Neuron (in vitro differentiated cells): ENCODE data around the gene SIX2.
"Not testable (repeated sequence)": the region's sequence is repeated elsewhere in the genome, so short reads cannot be mapped to it uniquely, and the experiment has no call there.

Source experiments
- H2AFZ ChIP-seq: one replicate; pipeline ENCODE4 v1.6.1; 2013; ENCODE audit warnings: low read depth, mild to moderate bottlenecking, inconsistent platforms, low read length, moderate library complexity
- H3K27me3 ChIP-seq: one replicate; pipeline ENCODE4 v1.6.1; 2013; ENCODE audit warnings: low read length; ENCODE audit not compliant: insufficient read depth
- H3K36me3 ChIP-seq: one replicate; pipeline ENCODE4 v1.6.1; 2013; ENCODE audit warnings: low read length; ENCODE audit not compliant: insufficient read depth
- H3K4me1 ChIP-seq: one replicate; pipeline ENCODE4 v1.6.1; 2013; ENCODE audit warnings: low read length; ENCODE audit not compliant: insufficient read depth
- H3K4me3 ChIP-seq: 2 replicates; pipeline ENCODE4 v1.5.1; 2013; ENCODE audit warnings: mild to moderate bottlenecking, low read length, moderate library complexity
- H3K9me3 ChIP-seq: one replicate; pipeline ENCODE4 v1.6.1; 2013; ENCODE audit warnings: low read length

SIX2 gene

DNA sequence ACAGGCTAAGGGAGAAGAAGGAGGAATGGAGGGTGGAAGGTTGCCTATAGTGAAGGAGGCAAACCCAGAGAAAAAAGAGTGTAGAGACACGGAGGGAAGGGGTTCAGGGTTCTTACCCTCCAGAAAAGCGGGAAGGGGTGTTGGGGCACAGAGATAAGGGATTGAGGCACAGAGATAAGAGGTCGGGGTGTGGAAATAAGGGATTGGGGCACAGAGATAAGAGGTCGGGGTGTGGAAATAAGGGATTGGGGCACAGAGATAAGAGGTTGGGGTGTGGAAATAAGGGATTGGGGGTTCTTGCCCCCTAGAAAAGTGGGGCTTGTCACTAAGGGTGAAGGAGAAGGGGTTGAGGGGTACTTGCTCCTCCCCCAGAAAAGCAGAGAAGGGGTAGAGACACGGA, 29.6 kb upstream of the SIX2 start:
- not testable (repeated sequence) for H3K4me1 ChIP-seq, H2AFZ ChIP-seq, H3K36me3 ChIP-seq, H3K4me3 ChIP-seq, H3K9me3 ChIP-seq, H3K27me3 ChIP-seq

DNA sequence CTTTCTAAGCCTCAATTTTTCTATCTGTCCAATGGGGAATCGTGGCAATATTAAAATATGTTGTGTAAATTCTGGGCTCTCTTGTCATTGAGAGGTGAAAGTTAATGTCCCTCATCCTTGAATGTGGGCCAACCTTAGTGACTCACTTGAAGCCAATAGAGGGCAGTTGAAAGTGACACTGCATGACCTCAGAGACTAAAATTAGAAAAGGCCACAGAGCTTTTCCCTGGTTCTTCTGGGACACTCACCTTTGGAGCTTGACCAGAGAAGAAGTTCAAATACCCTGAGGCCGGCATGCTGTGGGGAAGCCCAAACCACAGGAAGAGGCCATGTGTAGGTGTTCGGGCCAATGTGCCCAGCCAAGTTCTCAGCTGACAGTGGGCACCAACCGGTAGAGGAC, 24.1 kb upstream of the SIX2 start:
- Histone ChIP-seq H3K4me1 (no peaks in the 10 kb centered on the region), H3K36me3 (no peaks in the 10 kb centered on the region), H2AFZ (no peak overlapping the region)

GRCh38 chr2:45031028-45031427, 21.8 kb upstream of the SIX2 start:
- H3K27me3 ChIP-seq = peaks cover 8% of the 10 kb centered on the region
- no peaks in the 10 kb centered on the region for H3K36me3 ChIP-seq
- H3K4me3 ChIP-seq = no peak overlapping the region
- no peak overlapping the region for H2AFZ ChIP-seq
- no peaks in the 10 kb centered on the region for H3K9me3 ChIP-seq
- H3K4me1 ChIP-seq = no peaks in the 10 kb centered on the region

More for the DNA sequence above, 24.1 kb upstream of the SIX2 start:
- Histone ChIP-seq H3K9me3 (no peaks in the 10 kb centered on the region), H3K4me3 (no peak overlapping the region), H3K27me3 (peaks cover 8% of the 10 kb centered on the region)

DNA sequence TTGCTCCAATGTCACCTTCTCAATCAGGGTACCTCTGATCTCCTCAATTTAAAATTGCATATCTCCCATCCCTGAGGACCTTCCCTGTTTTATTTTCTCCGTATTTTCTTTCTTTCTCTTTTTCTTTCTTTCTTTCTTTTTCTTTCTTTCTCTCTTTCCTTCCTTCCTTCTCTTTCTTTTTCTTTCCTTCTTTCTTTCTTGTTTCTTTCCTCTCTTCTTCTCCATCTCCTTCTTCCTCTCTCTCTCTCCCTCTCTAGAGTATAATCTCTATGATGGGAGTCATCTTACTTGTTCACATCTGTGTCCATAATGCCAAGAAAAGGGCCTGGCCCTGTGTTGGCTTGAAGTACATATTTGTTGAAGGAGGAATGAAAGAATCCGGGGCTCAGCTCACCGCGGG, 21.3 kb upstream of the SIX2 start:
- Histone ChIP-seq H3K4me3 (no peak overlapping the region), H3K9me3 (no peaks in the 10 kb centered on the region), H3K36me3 (no peaks in the 10 kb centered on the region), H3K27me3 (peaks cover 8% of the 10 kb centered on the region), H2AFZ (no peak overlapping the region), H3K4me1 (no peaks in the 10 kb centered on the region)

- Histone ChIP-seq H3K36me3 (no peaks in the 10 kb centered on the region), H3K4me1 (no peaks in the 10 kb centered on the region), H3K27me3 (peaks cover 8% of the 10 kb centered on the region), H3K9me3 (no peaks in the 10 kb centered on the region), H2AFZ (no peak overlapping the region), H3K4me3 (no peak overlapping the region)
Measured at GRCh38 chr2:45029215-45029614, 20.0 kb upstream of the SIX2 start.

DNA sequence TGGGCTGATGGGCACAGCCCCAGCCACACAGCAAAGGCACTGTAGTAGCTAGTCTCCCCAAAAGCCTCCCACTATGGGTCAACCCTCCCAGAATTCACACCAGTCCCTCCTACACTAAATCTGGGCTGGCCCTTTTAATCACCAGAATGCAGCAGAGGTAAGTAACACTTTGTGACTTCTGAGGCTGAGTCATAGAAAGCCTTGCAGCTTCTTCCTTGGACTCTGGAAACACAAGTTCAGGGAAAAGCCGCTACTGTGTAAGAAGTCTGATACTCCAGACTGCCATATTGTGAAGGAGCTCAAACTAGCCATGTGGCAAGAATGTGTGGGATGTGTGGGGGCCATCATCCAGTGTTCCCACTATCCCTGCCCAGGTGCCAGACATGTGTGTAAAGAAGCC, 19.0 kb upstream of the SIX2 start:
- Histone ChIP-seq H3K36me3 (no peaks in the 10 kb centered on the region), H3K9me3 (no peaks in the 10 kb centered on the region), H2AFZ (no peak overlapping the region), H3K27me3 (peaks cover 10% of the 10 kb centered on the region), H3K4me1 (no peaks in the 10 kb centered on the region), H3K4me3 (no peak overlapping the region)

- H2AFZ ChIP-seq = no peak overlapping the region
- H3K9me3 ChIP-seq = no peaks in the 10 kb centered on the region
- H3K36me3 ChIP-seq = no peaks in the 10 kb centered on the region
- H3K4me1 ChIP-seq = no peaks in the 10 kb centered on the region
- no peak overlapping the region for H3K4me3 ChIP-seq
- H3K27me3 ChIP-seq = peaks cover 8% of the 10 kb centered on the region
Measured at GRCh38 chr2:45026924-45027450, 17.7 kb upstream of the SIX2 start.

DNA sequence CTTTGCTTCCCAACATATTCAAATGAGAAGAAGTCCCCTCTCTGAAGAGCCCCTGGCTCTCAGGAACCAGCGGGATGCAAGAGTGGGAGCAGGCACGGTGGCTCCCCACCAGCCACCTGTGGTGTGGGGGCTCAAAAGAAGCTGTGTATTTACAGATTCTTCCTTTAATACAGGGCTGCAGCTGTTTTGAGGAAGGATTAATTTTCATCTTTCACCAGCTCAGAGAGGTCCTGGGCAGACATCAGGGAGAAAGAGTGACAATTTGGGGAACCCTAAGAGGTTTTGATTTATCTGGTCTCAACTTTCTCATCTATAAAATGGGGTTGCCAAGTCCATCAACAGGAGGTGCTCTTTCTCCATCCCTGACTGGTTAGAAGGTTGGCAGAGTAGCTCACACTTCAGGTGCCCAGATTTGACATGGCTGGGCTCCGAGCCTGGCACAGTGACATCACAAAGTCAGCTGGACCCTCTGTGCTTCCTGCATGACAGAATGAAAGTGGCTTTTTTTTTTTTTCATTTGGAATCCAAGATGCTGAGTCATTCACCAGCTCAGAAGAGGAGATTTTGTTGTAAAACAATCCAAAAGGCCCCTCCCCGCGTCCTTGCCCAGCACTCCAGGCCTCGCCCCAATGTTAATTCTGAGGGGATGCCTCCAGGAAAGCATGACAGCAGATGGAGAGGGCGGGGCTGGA, 15.5 kb upstream of the SIX2 start:
- no peak overlapping the region for H3K4me3 ChIP-seq
- no peaks in the 10 kb centered on the region for H3K4me1 ChIP-seq
- no peaks in the 10 kb centered on the region for H3K9me3 ChIP-seq
- H2AFZ ChIP-seq = no peak overlapping the region
- no peaks in the 10 kb centered on the region for H3K36me3 ChIP-seq
- peaks cover 5% of the 10 kb centered on the region for H3K27me3 ChIP-seq

- peaks cover 5% of the 10 kb centered on the region for H3K27me3 ChIP-seq
- no peaks in the 10 kb centered on the region for H3K9me3 ChIP-seq
- no peak overlapping the region for H3K4me3 ChIP-seq
- H3K4me1 ChIP-seq = no peaks in the 10 kb centered on the region
- no peaks in the 10 kb centered on the region for H3K36me3 ChIP-seq
- H2AFZ ChIP-seq = no peak overlapping the region
Measured at GRCh38 chr2:45024097-45024496, 14.8 kb upstream of the SIX2 start.

GRCh38 chr2:45020439-45020838, 11.2 kb upstream of the SIX2 start:
- Histone ChIP-seq H2AFZ (no peak overlapping the region), H3K9me3 (no peaks in the 10 kb centered on the region), H3K27me3 (peaks cover 25% of the 10 kb centered on the region), H3K4me1 (no peaks in the 10 kb centered on the region), H3K4me3 (no peak overlapping the region), H3K36me3 (no peaks in the 10 kb centered on the region)

DNA sequence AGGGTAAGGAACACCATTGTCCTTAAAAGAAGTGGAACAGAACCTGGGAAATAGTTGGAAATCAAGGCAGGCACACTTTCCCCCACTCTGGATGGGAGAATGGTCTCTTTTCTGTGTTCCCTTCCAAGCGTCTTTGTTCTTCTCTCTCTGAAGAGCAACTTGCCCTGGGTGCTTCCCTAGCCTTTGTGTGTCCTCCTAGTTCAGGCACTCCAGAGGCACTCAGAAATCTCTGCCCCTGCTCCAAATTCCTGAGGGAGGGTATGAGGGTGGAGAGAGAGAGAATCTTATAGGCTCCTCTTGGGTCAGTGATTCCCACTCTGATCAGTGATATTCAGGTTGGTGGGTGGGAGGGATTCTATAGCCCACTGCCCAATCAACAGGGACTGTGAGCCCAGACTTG, 8.8 kb upstream of the SIX2 start:
- Histone ChIP-seq H3K27me3 (peaks cover 47% of the 10 kb centered on the region), H3K4me1 (no peaks in the 10 kb centered on the region)

GRCh38 chr2:45014831-45015230, 5.6 kb upstream of the SIX2 start:
- Histone ChIP-seq H3K4me3 (no peak overlapping the region), H2AFZ (no peak overlapping the region), H3K36me3 (no peaks in the 10 kb centered on the region), H3K27me3 (peaks cover 76% of the 10 kb centered on the region), H3K9me3 (peaks cover 4% of the 10 kb centered on the region), H3K4me1 (peaks cover 4% of the 10 kb centered on the region)

More for the DNA sequence above, 8.8 kb upstream of the SIX2 start:
- Histone ChIP-seq H3K9me3 (peaks cover 2% of the 10 kb centered on the region), H3K36me3 (no peaks in the 10 kb centered on the region), H3K4me3 (no peak overlapping the region), H2AFZ (no peak overlapping the region)

DNA sequence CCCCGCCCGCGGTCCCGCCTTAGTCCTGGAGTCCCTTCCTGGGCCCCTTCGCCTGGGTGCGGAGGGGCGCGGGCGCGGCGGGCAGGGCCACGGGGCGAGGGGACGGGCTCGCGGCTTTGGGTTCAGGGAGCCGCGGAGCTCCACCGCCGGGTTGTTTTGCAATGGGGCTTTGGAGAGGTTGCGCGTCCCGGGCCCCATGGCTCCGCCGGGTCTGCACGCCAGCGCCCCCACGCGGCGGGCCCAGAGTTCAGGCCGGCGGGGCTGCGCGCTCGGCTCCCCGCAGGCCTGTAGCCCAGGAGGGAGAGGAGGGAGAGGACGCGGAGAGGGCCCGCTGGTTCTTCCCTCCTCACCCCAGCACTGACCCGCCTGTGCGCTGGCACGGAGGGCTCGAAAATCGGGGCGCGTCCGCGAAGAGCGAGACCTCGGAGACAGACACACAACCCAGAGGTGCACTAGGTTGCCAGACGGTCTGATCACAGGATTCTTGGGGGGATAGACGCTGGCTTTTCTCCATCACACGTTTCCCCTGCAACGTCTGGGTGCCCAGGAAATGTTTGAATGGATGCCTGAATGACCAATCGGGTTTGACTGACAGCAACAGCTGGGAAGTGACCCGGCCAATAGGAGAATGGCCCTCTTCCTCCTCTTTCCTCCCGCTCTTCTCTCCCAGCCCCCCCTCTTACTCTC, 4.9 kb upstream of the SIX2 start:
- H3K9me3 ChIP-seq = peaks cover 4% of the 10 kb centered on the region
- H3K27me3 ChIP-seq = peaks cover 79% of the 10 kb centered on the region

More for the DNA sequence above, 4.9 kb upstream of the SIX2 start:
- H3K4me3 ChIP-seq = no peak overlapping the region
- H3K4me1 ChIP-seq = peaks cover 7% of the 10 kb centered on the region
- H3K36me3 ChIP-seq = no peaks in the 10 kb centered on the region
- H2AFZ ChIP-seq = no peak overlapping the region
